Raji (cell line): ENCODE data around the gene LIPC.

Experiments used
- POLR2A ChIP-seq: IDR thresholded peaks from 2 replicates; pipeline ENCODE4 v1.6.1; 2011; ENCODE audit warnings: low read depth, low read length, control low read depth; ENCODE audit not compliant: insufficient read depth

The LIPC gene

DNA sequence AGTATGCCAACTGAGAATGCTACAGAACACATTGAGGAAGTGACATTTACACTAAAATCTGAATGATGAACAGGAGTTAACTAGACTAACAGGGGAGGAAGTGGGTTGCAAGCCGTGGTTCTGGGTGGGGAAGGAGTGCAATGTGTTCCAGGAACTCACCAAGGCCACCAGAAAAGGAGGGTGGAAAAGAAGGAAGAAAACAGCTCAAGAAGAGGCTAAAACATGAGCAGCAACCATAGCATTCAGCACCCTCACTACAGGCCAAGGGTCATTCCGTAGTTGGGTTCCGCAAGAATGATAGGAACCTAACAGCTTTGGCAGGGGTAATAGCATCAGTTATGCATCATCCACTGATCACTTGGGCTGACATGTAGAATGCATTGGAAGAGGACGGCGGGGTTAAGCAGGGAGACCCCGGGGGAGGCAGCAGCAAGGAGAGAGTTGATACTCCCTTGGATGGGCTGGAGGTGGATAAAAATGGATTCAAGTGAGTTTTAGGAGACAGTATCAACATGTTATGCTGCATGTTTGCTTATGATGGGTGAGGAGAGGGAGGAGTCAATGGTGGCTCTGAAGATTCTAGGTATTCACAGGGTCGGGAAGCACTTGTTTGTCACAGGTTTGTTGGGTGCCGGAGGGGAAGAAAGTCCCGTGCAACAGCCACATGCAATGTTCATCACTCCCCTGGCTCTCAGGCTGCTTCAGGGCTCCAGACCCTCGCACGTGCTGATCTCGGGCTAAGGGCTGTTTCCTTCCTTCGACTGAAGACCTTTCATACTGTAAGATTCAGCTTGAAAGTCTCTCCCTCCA lies 53.2 kb downstream of the LIPC start:
- no peak for TF ChIP-seq POLR2A

DNA sequence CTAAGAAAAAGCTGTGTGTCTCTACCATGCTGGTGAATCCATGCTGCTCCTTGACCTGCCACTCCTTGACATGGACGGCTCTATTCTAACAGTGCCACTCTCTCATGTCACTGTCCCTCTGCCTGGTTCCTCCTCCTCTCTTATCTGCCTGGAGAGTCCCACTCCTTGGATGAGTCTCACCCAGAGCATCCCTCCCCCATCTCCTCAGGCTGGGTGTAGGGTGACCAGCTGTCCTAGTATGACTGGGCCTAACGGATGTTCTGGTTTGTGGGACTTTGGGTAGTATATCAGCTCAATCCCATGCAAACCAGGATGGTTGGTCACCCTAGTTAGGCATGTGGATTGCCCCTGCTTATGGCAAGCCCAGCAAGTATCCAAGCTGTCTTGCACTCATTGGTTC lies 54.3 kb downstream of the LIPC start:
- no peak for TF ChIP-seq POLR2A

DNA sequence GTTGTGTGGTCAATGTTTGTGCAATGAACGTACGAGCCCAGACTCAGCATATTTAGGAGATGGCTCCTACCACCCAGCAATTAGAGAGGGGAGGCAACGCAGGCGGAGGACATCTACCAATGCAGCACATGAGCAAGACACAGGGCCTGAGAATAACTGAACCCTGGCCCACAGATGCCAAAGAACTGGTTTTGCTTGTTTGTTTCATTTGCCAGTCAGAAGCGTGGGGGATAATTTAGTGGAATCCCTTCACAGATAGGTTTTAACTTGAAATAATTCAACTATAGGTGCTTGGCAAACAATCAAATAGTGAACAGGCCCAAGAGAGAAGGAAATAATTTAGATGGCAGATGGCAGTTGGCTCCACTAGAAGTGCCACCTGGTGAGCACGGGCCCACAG lies 54.8 kb downstream of the LIPC start:
- TF ChIP-seq POLR2A, result no peak

DNA sequence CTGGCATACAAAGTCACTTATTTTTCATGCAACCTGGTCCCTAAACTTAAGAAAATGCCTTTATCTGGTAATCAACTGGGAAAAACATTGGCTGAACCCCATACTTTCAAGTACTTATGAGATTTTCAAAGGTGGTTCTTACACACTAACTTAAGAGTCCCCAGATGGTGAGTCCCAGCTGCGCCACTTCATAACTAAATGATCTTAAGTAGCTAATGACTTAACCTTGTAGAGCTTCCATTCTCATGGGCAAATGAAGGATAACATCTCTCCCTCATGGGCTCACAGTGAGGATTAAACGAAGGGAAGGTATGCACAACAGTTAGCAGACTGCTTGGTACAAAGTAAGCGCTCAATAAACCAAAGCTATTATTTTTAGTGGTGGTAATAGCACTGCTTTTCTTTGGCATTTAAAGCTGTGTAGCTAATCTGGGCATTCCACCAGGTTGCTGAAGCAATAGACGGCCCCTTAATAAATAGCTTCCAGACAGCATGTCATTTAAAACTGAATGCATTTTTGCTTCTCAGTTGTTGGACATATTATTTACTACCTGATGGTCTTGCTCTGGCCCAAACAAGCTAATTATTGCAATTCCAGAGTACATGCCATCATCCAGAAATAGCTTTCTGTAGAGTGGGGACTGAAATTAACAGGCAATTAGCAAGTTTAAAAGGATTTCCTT lies 55.4 kb downstream of the LIPC start:
- no peak for TF ChIP-seq POLR2A

DNA sequence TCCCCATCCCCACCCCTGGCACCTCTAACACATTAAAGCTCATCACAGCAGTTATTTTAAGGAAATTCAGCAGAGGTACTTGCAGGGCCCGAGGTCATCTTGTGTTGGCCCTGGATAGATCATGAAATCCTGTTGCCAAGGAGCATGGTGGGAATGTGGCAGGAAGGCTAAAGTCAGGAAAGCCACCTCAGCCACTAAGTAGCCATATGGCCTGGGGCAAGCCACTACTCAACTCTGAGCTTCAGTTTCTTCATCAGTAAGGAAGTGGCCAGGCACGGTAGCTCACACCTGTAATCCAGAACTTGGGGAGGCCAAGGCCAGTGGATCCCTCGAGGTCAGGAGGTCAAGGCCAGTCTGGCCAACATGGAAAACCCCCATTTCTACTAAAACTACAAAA lies 55.9 kb downstream of the LIPC start:
- TF ChIP-seq POLR2A, result no peak

DNA sequence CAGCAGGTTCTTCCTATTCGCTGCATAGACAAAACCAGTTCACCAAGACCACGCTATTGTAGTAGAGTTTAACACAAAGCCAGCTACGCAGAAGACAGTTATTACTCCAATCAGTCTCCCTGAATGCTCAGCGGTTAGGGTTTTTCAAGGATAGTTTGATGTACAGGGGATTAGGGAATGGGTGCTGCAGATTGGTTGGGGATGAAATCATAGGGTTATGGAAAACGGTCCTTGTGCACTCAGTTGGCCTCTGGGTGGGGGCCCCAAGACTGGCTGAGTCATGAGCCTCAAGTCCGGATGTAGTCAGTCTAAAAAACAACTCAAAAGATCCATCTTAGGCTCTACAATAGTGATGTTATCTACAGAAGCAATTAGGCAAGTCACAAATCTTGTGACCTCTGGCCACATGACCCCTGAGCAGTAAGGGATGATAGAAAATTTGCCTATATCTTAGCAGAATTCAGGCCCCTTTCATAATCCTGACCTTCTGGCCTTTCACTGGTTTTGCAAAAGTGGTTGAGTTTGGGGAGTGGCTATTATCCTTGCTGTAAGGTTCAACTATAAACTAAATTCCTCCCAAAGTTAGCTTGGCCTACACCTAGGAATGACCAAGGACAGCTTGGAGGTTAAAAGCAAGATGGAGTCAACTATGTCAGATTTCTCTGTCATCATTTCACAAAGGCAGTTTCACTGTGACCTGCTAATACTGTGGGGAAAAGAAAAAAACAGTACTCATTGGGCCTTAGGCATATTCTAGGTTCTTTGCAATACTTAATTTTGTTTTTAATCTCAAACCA lies 57.7 kb downstream of the LIPC start:
- no peak for TF ChIP-seq POLR2A

DNA sequence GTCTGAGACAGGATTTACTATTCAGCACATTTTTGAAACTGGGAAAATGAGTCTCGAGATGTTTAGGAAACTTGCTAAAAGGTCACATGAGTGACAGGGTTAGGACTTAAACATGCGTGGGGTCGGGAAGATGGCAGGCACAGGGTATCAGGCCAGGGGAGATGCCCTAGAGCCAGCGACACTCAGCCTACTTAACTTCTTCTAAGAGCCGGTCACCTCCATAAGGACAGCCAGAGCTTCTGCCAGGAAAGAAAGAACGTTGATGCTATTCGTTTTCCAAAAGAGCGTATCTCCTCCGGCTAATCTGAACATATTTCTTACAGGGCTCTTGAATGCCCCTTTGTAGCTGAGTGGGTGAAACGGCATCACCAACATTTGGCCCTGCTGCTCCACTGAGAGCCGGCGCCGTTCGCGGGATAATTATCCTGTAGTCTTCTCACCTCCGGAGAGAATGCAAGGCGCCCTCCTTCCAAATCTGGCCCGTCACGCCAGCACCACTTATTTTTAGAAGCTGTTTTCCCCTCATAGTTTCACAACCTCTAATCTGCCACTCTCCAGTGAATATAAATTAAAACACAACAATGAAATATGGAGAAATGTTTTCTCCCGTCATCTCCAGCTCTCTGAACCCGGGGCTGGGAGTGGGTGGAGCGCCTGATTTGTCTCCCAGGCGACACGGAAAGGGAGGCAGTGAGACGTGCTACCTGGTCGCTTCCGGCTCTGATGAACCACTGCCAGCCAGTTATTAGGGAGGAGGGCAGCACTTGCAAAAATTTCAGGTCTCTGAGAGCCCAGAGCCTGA lies 58.5 kb downstream of the LIPC start:
- no peak for TF ChIP-seq POLR2A

DNA sequence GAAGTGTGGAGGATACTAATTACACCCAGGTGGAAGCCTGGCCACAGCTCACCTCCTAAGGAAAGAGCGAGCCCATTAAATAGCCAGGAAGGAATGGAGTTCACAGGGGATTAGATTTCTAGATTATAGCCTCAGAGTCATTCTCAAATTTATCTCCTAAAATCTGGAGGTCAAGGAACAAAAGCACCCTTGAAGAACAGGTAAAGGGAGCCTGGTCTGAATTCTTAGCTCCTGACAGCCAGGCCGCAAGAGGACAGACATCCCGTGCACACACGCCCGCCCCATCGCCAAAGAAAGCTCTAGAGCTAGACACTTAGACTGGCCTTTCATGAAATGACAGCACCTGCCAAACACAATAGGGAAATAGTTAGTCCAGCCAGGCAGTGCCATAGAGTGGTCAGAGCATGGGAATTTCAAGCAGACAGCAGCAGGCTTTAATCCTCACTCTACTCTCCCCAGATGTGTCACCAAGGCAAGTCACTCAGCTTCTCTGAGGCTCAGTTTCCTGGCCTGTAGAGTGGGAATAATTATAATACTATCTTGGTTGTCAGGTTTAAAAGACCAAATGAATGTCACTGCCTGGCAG lies 59.2 kb downstream of the LIPC start:
- no peak for TF ChIP-seq POLR2A

DNA sequence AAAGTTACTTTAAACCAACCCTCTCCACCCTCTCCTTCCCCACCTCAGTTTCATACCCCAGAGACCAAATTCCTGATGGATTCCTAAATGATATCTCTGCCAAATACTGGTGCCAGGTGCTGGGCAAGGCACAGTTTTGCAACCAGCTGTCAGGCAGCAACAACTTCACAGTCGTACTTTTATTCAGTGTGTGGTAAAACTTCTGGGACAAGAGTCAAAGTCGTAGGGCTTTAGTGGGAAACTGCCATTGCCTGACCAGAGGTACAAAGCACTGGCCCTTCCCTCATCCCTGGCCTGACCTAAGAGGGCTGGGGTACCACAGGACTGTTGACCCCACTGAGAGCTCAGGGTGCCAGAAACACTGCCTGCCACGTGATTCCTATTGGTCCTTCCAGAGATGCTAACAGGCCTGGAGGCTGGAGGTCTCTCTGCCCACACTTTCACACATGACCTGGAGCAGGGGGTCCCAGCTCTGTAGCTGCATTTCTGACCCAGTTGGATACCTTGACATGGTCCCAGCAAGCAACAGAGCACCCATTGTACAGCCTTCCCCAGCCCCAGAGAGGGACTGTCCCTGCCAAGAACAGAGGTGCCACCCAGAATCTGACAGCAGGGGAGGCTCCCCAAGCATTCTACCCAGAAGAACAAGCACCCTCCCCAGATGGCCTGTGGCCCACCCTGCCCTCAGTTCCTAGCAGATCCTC lies 59.9 kb downstream of the LIPC start:
- TF ChIP-seq POLR2A, result no peak

DNA sequence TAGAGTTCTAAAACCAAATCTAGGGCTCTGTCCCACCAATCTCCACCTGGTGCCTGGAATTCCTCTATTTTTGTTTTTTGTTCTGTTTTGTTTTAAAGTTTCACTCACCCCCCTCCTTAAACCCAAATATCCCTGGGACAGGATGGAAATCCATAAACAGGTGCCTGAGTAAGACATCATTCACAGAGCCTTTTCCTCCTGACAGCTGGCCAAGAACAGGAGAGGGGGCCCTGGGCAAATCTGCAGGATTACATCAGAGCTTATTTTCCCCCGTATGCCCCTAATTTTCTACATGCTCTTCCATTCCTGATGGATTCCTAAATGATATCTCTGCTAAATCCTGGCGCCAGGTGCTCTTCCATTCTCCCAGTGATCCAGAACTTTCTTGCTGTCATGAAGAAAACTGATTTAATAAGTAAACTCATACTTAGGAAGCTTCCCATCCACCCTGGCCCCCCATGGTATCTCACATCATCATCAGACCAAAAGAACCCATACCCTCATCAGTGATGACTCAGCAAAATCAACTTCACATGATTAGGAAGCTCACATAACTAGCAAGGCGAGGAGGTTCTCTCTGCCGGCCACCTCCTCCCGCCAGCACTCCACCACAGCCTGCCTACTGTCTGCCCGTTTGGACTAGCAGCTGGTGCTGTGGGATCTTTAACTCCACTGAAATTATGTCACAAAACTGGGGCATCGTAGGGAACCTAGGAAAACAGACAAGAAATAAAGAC lies 61.0 kb downstream of the LIPC start:
- TF ChIP-seq POLR2A, result no peak

DNA sequence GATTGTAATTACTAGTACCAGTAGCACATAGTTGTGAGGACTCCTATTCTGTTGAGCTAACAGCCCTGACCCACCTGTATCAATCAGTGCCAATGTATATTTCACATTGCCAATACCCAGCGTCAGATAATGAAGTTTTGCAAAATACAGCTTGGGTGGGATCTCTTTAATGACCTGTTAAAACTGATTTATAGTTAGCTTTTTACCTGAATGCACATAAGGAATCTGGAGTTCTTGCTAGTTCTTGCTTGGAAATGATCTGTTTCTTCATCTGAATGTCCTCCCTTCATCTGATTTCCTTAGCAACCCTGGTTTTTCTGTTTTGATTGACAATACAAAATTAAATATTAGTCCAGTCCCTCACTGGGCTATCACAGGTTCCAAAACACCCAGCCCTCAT lies 62.8 kb downstream of the LIPC start:
- TF ChIP-seq POLR2A, result no peak

DNA sequence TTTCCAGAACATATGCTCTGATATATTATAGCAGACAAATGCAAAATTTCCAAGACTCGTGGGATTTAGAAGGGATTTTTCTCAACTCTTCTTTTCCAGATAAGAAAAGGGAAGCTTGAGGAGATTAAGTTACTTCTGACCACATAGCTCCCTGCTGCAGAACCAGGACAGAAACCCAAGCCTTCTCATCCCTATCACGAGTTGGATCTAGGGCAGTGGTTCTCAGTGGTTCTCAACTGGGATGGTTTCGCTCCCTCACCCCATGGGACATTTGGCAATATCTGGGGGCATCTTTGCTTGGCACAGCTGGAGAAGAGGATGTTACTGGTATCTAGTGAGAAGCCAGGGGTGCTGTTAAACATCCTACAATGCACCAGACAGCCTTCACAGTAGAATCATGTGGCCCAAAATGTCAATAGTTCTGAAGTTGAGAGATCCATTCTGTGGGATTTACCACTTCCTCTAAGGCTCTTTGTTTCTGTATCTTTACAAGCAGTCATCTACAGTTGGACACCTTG lies 64.2 kb downstream of the LIPC start:
- TF ChIP-seq POLR2A, result no peak
